Liver (tissue), 9 donors: ENCODE measurements around the gene CAMKK1. TPM values are rescaled to one million over a fixed set of nuclear protein-coding genes. Genes with fewer than 3 reads are reported as not detected.

Source experiments
- DNase-seq: peaks from one replicate; pipeline ENCODE4 v3.0.0-alpha.2; 2017; ENCODE audit warnings: low spot score
- H3K27ac ChIP-seq, 2 donors: one replicate each; pipeline ENCODE4 v1.7.0; 2013; ENCODE audit warnings: inconsistent platforms in 2 of 2, low read length in 2 of 2, control low read depth in 1 of 2, low read depth in 1 of 2, mild to moderate bottlenecking in 1 of 2
- H3K27me3 ChIP-seq, 4 donors: one replicate each; pipeline versions ENCODE4 v1.6.1 to v1.7.0; 2013; ENCODE audit warnings: low read length in 3 of 4, inconsistent platforms in 1 of 4, mild to moderate bottlenecking in 1 of 4, moderate library complexity in 1 of 4; ENCODE audit not compliant: control insufficient read depth in 4 of 4, insufficient read depth in 4 of 4
- H3K36me3 ChIP-seq, 4 donors: one replicate each; pipeline versions ENCODE4 v1.6.1 to v1.7.0; 2013; ENCODE audit warnings: low read length in 3 of 4, mild to moderate bottlenecking in 3 of 4, low read depth in 1 of 4, moderate library complexity in 1 of 4; ENCODE audit not compliant: control insufficient read depth in 4 of 4, insufficient read depth in 3 of 4
- H3K4me1 ChIP-seq, 4 donors: one replicate each; pipeline versions ENCODE4 v1.6.1 to v1.7.0; 2013; ENCODE audit warnings: low read length in 3 of 4, mild to moderate bottlenecking in 3 of 4, moderate library complexity in 1 of 4; ENCODE audit not compliant: control insufficient read depth in 4 of 4, insufficient read depth in 4 of 4
- H3K4me3 ChIP-seq, 3 donors: one replicate each; pipeline versions ENCODE4 v1.6.1 to v1.7.0; 2013; ENCODE audit warnings: low read length in 3 of 3, control low read depth in 1 of 3, low read depth in 1 of 3, mild to moderate bottlenecking in 1 of 3
- H3K9ac ChIP-seq, 2 donors: one replicate each; pipeline ENCODE4 v1.7.0; 2013; ENCODE audit warnings: low read length in 2 of 2, mild to moderate bottlenecking in 2 of 2, moderate library complexity in 2 of 2, control low read depth in 1 of 2, low read depth in 1 of 2
- H3K9me3 ChIP-seq, 4 donors: one replicate each; pipeline versions ENCODE4 v1.6.1 to v1.7.0; 2013; ENCODE audit warnings: low read length in 3 of 4; ENCODE audit not compliant: control insufficient read depth in 4 of 4
- ATF3 ChIP-seq: IDR thresholded peaks from 2 replicates; pipeline ENCODE4 v1.6.1; 2016; ENCODE audit warnings: antibody characterized with exemption
- EGR1 ChIP-seq, 2 donors: IDR thresholded peaks; 2 replicates each; pipeline ENCODE4 v1.6.1; 2016 to 2018; ENCODE audit warnings: antibody characterized with exemption in 2 of 2, low read depth in 2 of 2
- FOXA1 ChIP-seq: IDR thresholded peaks from 2 replicates; pipeline ENCODE4 v1.6.1; 2016; ENCODE audit warnings: antibody characterized with exemption
- FOXA2 ChIP-seq: IDR thresholded peaks from 2 replicates; pipeline ENCODE4 v1.6.1; 2016; ENCODE audit warnings: antibody characterized with exemption
- GABPA ChIP-seq, 2 donors: IDR thresholded peaks in 1 of 2; conservative IDR thresholded peaks in 1 of 2; 2 replicates each; pipeline ENCODE4 v1.6.1; 2016; ENCODE audit warnings: antibody characterized with exemption in 2 of 2, mild to moderate bottlenecking in 1 of 2, moderate library complexity in 1 of 2
- HNF4A ChIP-seq, 2 donors: conservative IDR thresholded peaks; 2 replicates each; pipeline ENCODE4 v1.6.1; 2016; ENCODE audit warnings: antibody characterized with exemption in 2 of 2, mild to moderate bottlenecking in 2 of 2
- HNF4G ChIP-seq: IDR thresholded peaks from 2 replicates; pipeline ENCODE4 v1.6.1; 2016; ENCODE audit warnings: antibody characterized with exemption
- JUND ChIP-seq, 2 donors: IDR thresholded peaks; 2 replicates each; pipeline ENCODE4 v1.6.1; 2016; ENCODE audit warnings: antibody characterized with exemption in 2 of 2
- NR2F2 ChIP-seq: IDR thresholded peaks from 2 replicates; pipeline ENCODE4 v1.6.1; 2016; ENCODE audit warnings: antibody characterized with exemption
- RAD21 ChIP-seq, 2 donors: IDR thresholded peaks; 2 replicates each; pipeline ENCODE4 v1.6.1; 2016; ENCODE audit warnings: antibody characterized with exemption in 2 of 2, mild to moderate bottlenecking in 2 of 2
- RXRA ChIP-seq, 2 donors: IDR thresholded peaks; 2 replicates each; pipeline ENCODE4 v1.6.1; 2017 to 2018; ENCODE audit warnings: antibody characterized with exemption in 2 of 2, mild to moderate bottlenecking in 1 of 2
- SP1 ChIP-seq: IDR thresholded peaks from 2 replicates; pipeline ENCODE4 v1.6.1; 2018; ENCODE audit warnings: antibody characterized with exemption, mild to moderate bottlenecking
- TAF1 ChIP-seq: conservative IDR thresholded peaks from 2 replicates; pipeline ENCODE4 v1.6.1; 2016; ENCODE audit warnings: antibody characterized with exemption, mild to moderate bottlenecking
- YY1 ChIP-seq: IDR thresholded peaks from 2 replicates; pipeline ENCODE4 v1.6.1; 2016; ENCODE audit warnings: antibody characterized with exemption, mild to moderate bottlenecking
- WGBS: extraction: QIAGEN DNeasy Blood & Tissue Kit; methylation state at CpG from one replicate; pipeline ENCODE4 v1.1.7; 2013; 5-methylcytosine and 5-hydroxymethylcytosine counted together
- polyA plus RNA-seq, 2 donors: library from polyadenylated mRNA; stranded (reverse) in 1 of 2; unstranded in 1 of 2; fragments of 200-250 nt in 1 of 2; fragments of >200 nt in 1 of 2; fragmentation: Nextera tagmentation in 1 of 2; extraction: Ambion mirVana in 1 of 2; gene quantifications; one replicate each; pipeline versions ENCODE4 v1.2.1 to v1.2.3, GENCODE V29; 2013 to 2015
- total RNA-seq, 2 donors: library from RNA; depleted of rRNA; stranded (reverse); fragments of >200 nt; gene quantifications; one replicate each; pipeline ENCODE4 v1.2.3, GENCODE V29; 2014
- TF ChIP-seq, protein P1 (sequence below): IDR thresholded peaks from 2 replicates; pipeline ENCODE4 v1.6.1; 2016; ENCODE audit warnings: antibody characterized with exemption
- TF ChIP-seq, protein P2 (sequence below): IDR thresholded peaks from 2 replicates; pipeline ENCODE4 v1.6.1; 2016; ENCODE audit warnings: antibody characterized with exemption, mild to moderate bottlenecking
- TF ChIP-seq, protein P3 (sequence below): fragments of 150-350 bp; IDR thresholded peaks from 2 replicates; pipeline ENCODE4 v1.5.1; 2017; ENCODE audit warnings: improper control_type of control experiment, low read depth, low read length; ENCODE audit not compliant: missing input control
- TF ChIP-seq, protein P4 (sequence below): IDR thresholded peaks from 2 replicates; pipeline ENCODE4 v1.6.1; 2016; ENCODE audit warnings: antibody characterized with exemption
- donor health status: healthy.
- donor health status: healthy.
- donor health status: healthy.
- donor health status: healthy.
- donor health status: healthy.

Gene CAMKK1
- total and polyA plus RNA-seq, 4 donors: 0.24 to 0.67 (median 0.50) TPM

GRCh38 chr17:3929181-3929580 is 36.3 kb upstream of the CAMKK1 start:
- TF ChIP-seq HNF4A (conservative IDR thresholded peaks at IDR 0.05) (no peak), NR2F2 (no peak)
- WGBS: 95% methylated on average over 12 of the region's 12 CpGs
- H3K4me3 ChIP-seq: no peak overlapping the region
- no peaks in the 10 kb centered on the region for H3K4me1 ChIP-seq
- no peaks in the 10 kb centered on the region for H3K27me3 ChIP-seq
- no peaks in the 10 kb centered on the region for H3K36me3 ChIP-seq
- H3K9me3 ChIP-seq: no peaks in the 10 kb centered on the region
- DNase-seq: no peak
- no peak overlapping the region for H3K27ac ChIP-seq
- no peak overlapping the region for H3K9ac ChIP-seq

DNA sequence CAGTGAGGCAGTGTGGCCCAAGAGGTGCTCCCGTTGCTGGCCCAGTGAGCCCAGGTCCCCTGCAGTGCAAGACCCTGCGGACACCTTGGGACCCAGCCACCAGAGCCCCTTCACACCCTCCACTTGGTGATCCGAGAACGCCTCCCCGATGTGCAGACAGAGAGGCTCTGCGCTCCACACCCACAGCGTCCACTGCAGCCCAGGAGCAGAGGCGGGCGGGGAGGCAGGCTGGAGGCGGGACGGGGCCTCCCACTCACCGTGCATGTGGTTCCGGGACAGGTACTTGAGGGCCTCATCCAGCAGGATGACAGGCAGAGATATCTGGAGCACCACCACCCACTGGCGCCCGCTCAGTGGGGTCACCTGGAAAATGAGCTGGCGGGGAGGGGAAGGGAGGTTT is 35.6 kb upstream of the CAMKK1 start:
- no peak for DNase-seq
- TF ChIP-seq RXRA (IDR thresholded peaks at IDR 0.05): no peak
- no peak for TF ChIP-seq FOXA1
- TF ChIP-seq SP1: no peak
- TF ChIP-seq, protein P1, sequence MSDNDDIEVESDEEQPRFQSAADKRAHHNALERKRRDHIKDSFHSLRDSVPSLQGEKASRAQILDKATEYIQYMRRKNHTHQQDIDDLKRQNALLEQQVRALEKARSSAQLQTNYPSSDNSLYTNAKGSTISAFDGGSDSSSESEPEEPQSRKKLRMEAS: no peak
- TF ChIP-seq NR2F2: no peak
- TF ChIP-seq ATF3: no peak
- TF ChIP-seq EGR1 (IDR thresholded peaks at IDR 0.05; ENCODE audit: low read depth in 2 of 2): no peak
- no peak for TF ChIP-seq HNF4G
- TF ChIP-seq, protein P2, sequence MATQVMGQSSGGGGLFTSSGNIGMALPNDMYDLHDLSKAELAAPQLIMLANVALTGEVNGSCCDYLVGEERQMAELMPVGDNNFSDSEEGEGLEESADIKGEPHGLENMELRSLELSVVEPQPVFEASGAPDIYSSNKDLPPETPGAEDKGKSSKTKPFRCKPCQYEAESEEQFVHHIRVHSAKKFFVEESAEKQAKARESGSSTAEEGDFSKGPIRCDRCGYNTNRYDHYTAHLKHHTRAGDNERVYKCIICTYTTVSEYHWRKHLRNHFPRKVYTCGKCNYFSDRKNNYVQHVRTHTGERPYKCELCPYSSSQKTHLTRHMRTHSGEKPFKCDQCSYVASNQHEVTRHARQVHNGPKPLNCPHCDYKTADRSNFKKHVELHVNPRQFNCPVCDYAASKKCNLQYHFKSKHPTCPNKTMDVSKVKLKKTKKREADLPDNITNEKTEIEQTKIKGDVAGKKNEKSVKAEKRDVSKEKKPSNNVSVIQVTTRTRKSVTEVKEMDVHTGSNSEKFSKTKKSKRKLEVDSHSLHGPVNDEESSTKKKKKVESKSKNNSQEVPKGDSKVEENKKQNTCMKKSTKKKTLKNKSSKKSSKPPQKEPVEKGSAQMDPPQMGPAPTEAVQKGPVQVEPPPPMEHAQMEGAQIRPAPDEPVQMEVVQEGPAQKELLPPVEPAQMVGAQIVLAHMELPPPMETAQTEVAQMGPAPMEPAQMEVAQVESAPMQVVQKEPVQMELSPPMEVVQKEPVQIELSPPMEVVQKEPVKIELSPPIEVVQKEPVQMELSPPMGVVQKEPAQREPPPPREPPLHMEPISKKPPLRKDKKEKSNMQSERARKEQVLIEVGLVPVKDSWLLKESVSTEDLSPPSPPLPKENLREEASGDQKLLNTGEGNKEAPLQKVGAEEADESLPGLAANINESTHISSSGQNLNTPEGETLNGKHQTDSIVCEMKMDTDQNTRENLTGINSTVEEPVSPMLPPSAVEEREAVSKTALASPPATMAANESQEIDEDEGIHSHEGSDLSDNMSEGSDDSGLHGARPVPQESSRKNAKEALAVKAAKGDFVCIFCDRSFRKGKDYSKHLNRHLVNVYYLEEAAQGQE: no peak
- TF ChIP-seq YY1: no peak
- TF ChIP-seq RAD21 (IDR thresholded peaks at IDR 0.05): no peak
- Histone ChIP-seq H3K9ac (no peak overlapping the region), H3K4me1 (no peaks in the 10 kb centered on the region), H3K36me3 (no peaks in the 10 kb centered on the region), H3K4me3 (no peak overlapping the region), H3K9me3 (no peaks in the 10 kb centered on the region), H3K27ac (no peak overlapping the region), H3K27me3 (no peaks in the 10 kb centered on the region)
- WGBS: 97% methylated on average over 16 of the region's 16 CpGs

- no peak overlapping the region for H3K27ac ChIP-seq
- TF ChIP-seq FOXA2: no peak
- TF ChIP-seq HNF4A (conservative IDR thresholded peaks at IDR 0.05): no peak
- TF ChIP-seq GABPA (IDR thresholded peaks at IDR 0.05 in 1 of 2, conservative IDR thresholded peaks at IDR 0.05 in 1 of 2): no peak
- TF ChIP-seq RAD21 (IDR thresholded peaks at IDR 0.05): no peak
- TF ChIP-seq YY1: no peak
- TF ChIP-seq SP1: no peak
- TF ChIP-seq, protein P3, sequence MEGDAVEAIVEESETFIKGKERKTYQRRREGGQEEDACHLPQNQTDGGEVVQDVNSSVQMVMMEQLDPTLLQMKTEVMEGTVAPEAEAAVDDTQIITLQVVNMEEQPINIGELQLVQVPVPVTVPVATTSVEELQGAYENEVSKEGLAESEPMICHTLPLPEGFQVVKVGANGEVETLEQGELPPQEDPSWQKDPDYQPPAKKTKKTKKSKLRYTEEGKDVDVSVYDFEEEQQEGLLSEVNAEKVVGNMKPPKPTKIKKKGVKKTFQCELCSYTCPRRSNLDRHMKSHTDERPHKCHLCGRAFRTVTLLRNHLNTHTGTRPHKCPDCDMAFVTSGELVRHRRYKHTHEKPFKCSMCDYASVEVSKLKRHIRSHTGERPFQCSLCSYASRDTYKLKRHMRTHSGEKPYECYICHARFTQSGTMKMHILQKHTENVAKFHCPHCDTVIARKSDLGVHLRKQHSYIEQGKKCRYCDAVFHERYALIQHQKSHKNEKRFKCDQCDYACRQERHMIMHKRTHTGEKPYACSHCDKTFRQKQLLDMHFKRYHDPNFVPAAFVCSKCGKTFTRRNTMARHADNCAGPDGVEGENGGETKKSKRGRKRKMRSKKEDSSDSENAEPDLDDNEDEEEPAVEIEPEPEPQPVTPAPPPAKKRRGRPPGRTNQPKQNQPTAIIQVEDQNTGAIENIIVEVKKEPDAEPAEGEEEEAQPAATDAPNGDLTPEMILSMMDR: no peak
- TF ChIP-seq, protein P4, sequence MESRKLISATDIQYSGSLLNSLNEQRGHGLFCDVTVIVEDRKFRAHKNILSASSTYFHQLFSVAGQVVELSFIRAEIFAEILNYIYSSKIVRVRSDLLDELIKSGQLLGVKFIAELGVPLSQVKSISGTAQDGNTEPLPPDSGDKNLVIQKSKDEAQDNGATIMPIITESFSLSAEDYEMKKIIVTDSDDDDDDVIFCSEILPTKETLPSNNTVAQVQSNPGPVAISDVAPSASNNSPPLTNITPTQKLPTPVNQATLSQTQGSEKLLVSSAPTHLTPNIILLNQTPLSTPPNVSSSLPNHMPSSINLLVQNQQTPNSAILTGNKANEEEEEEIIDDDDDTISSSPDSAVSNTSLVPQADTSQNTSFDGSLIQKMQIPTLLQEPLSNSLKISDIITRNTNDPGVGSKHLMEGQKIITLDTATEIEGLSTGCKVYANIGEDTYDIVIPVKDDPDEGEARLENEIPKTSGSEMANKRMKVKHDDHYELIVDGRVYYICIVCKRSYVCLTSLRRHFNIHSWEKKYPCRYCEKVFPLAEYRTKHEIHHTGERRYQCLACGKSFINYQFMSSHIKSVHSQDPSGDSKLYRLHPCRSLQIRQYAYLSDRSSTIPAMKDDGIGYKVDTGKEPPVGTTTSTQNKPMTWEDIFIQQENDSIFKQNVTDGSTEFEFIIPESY: no peak
- TF ChIP-seq, protein P1: no peak
- no peak for TF ChIP-seq JUND (IDR thresholded peaks at IDR 0.05)
- TF ChIP-seq RXRA (IDR thresholded peaks at IDR 0.05): no peak
- TF ChIP-seq HNF4G: no peak
- no peak for TF ChIP-seq ATF3
- no peak for TF ChIP-seq TAF1
- no peak for TF ChIP-seq NR2F2
These were observed 34.9 kb upstream of the CAMKK1 start for GRCh38 chr17:3927628-3928340.

More at GRCh38 chr17:3927628-3928340, 34.9 kb upstream of the CAMKK1 start:
- no peak overlapping the region for H3K9ac ChIP-seq
- H3K9me3 ChIP-seq: no peaks in the 10 kb centered on the region
- H3K4me3 ChIP-seq: no peak overlapping the region
- no peaks in the 10 kb centered on the region for H3K36me3 ChIP-seq
- H3K27me3 ChIP-seq: no peaks in the 10 kb centered on the region
- DNase-seq: no peak
- 83% methylated on average over 15 of the region's 15 CpGs for WGBS
- H3K4me1 ChIP-seq: no peaks in the 10 kb centered on the region
